ENCODE data around the gene ST3GAL3. TPM values are rescaled to one million over a fixed set of nuclear protein-coding genes. Genes with fewer than 3 reads are reported as not detected.

The ST3GAL3 gene
- total RNA-seq, 1 experiment from 2014 or later, result 8.3 TPM

- no peak overlapping the region for H4K91ac ChIP-seq (ENCODE audit: insufficient read length, low read depth, low read length)
- H3K27ac Mint-ChIP-seq, result no peak overlapping the region
- H3K23me2 ChIP-seq (ENCODE audit: insufficient read length, low read depth, low read length, poor library complexity, severe bottlenecking), result no peaks in the 10 kb centered on the region
- peak; percentile 4 for DNase-seq
- H2AK5ac ChIP-seq (ENCODE audit: insufficient read length, low read length), result no peak overlapping the region
- no peaks in the 10 kb centered on the region for H3K36me3 Mint-ChIP-seq (ENCODE audit: insufficient read depth in 1 of 3, low read depth in 3 of 3)
- no peak overlapping the region for H2BK5ac ChIP-seq (ENCODE audit: insufficient read length, low read length)
- no peaks in the 10 kb centered on the region for H3K9me3 Mint-ChIP-seq
- no peak overlapping the region for H4K8ac ChIP-seq (replicated peaks; ENCODE audit: insufficient read length, low read depth, low read length)
- no peak overlapping the region for H3K27ac ChIP-seq (ENCODE audit: insufficient read length, low read depth, low read length)
- no peaks in the 10 kb centered on the region for H3K4me1 ChIP-seq (ENCODE audit: insufficient read depth, low read length)
- H3K4me1 Mint-ChIP-seq, result peaks cover 0 to 4% of the 10 kb centered on the region in 2 experiments; a peak in 2 of 4 replicates
- H3K27me3 ChIP-seq (ENCODE audit: insufficient read depth, low read length), result no peaks in the 10 kb centered on the region
- no peak overlapping the region for H3T11ph ChIP-seq (ENCODE audit: low read length)
- no peak overlapping the region for H2BK15ac ChIP-seq (ENCODE audit: low read depth, low read length)
- no peak overlapping the region for H3K9ac ChIP-seq (ENCODE audit: extremely low read depth, insufficient read length, low read length)
- no peaks in the 10 kb centered on the region for H3K9me3 ChIP-seq (ENCODE audit: control insufficient read depth, low read depth, low read length)
- H3K4ac ChIP-seq (ENCODE audit: low read depth, low read length), result no peak overlapping the region
- H3K56ac ChIP-seq (ENCODE audit: insufficient read length, low read depth, low read length), result no peak overlapping the region
- H2BK12ac ChIP-seq (ENCODE audit: insufficient read length, low read depth, low read length), result no peak overlapping the region
- no peak for TF ChIP-seq CTCF (conservative IDR thresholded peaks at IDR 0.05)
- no peak overlapping the region for H3K4me3 Mint-ChIP-seq
- H3K23ac ChIP-seq (ENCODE audit: insufficient read length, low read depth, low read length), result no peak overlapping the region
- no peak overlapping the region for H3K4me2 ChIP-seq (ENCODE audit: insufficient read depth, insufficient read length, low read length)
- no peak overlapping the region for H2BK20ac ChIP-seq (ENCODE audit: low read depth, low read length, poor library complexity, severe bottlenecking)
- H2BK120ac ChIP-seq (ENCODE audit: low read depth, low read length, poor library complexity, severe bottlenecking), result no peak overlapping the region
- no peak overlapping the region for H3K18ac ChIP-seq (ENCODE audit: insufficient read length, low read depth, low read length)
- no peak overlapping the region for H4K5ac ChIP-seq (ENCODE audit: insufficient read length, low read depth, low read length)
- WGBS (ENCODE audit: extremely low coverage, insufficient read length, low lambda C conversion rate), result no CpG with 5 or more reads among the region's 2 CpGs
- no peaks in the 10 kb centered on the region for H4K20me1 ChIP-seq (ENCODE audit: control insufficient read depth, insufficient read depth, insufficient read length)
- no peaks in the 10 kb centered on the region for H3K79me1 ChIP-seq (ENCODE audit: insufficient read depth, low read depth, low read length, poor library complexity, severe bottlenecking)
- no peak overlapping the region for H3K14ac ChIP-seq (ENCODE audit: insufficient read depth, low read length)
- H3K79me2 ChIP-seq (ENCODE audit: insufficient read depth, low read length), result no peaks in the 10 kb centered on the region
- no peaks in the 10 kb centered on the region for H3K27me3 Mint-ChIP-seq (ENCODE audit: low read depth)
- no peak overlapping the region for H2AFZ ChIP-seq (ENCODE audit: low read length)
These were observed 160.8 kb downstream of the ST3GAL3 start for GRCh38 chr1:43867976-43868740.
